ENCODE results near the gene ATOH8. TPM values are rescaled to one million over a fixed set of nuclear protein-coding genes. Genes with fewer than 3 reads are reported as not detected.

Gene ATOH8
- total and polyA plus RNA-seq, 2 donors from 2014 or later, result 11.2 to 18.6 TPM

GRCh38 chr2:85807756-85808155 lies 54.0 kb downstream of the ATOH8 start:
- Histone ChIP-seq H3K4me1 (ENCODE audit: control insufficient read depth in 2 of 3, insufficient read depth in 2 of 3, low read depth in 1 of 3, low read length in 3 of 3) (no peaks in the 10 kb centered on the region), H3K9me3 (ENCODE audit: control insufficient read depth in 2 of 3, insufficient read depth in 1 of 3, low read length in 3 of 3) (no peaks in the 10 kb centered on the region), H3K27ac (ENCODE audit: low read depth in 2 of 2, low read length in 2 of 2) (no peak overlapping the region), H3K27me3 (ENCODE audit: control insufficient read depth, insufficient read depth, low read length) (no peaks in the 10 kb centered on the region), H3K9ac (ENCODE audit: low read length in 3 of 3) (no peak overlapping the region), H3K4me3 (ENCODE audit: low read length in 3 of 3) (no peak overlapping the region), H3K36me3 (ENCODE audit: control insufficient read depth in 2 of 3, insufficient read depth in 3 of 3, low read length in 3 of 3) (no peaks in the 10 kb centered on the region)
- DNase-seq, result peak in 1 of 5 donors; percentile 44
- no peak for FAIRE-seq
- no peak for TF ChIP-seq CTCF (IDR thresholded peaks at IDR 0.05; ENCODE audit: borderline replicate concordance, extremely low read depth, insufficient read depth)
- intact Hi-C loops (cut with DNase I), result no loop called here

GRCh38 chr2:85810371-85811179 lies 56.8 kb downstream of the ATOH8 start:
- Histone ChIP-seq H3K9ac (ENCODE audit: low read length in 3 of 3) (no peak overlapping the region), H3K9me3 (ENCODE audit: control insufficient read depth in 2 of 3, insufficient read depth in 1 of 3, low read length in 3 of 3) (no peaks in the 10 kb centered on the region), H3K4me3 (ENCODE audit: low read length in 3 of 3) (no peak overlapping the region), H3K36me3 (ENCODE audit: control insufficient read depth in 2 of 3, insufficient read depth in 3 of 3, low read length in 3 of 3) (no peaks in the 10 kb centered on the region), H3K27me3 (ENCODE audit: control insufficient read depth, insufficient read depth, low read length) (no peaks in the 10 kb centered on the region), H3K4me1 (ENCODE audit: control insufficient read depth in 2 of 3, insufficient read depth in 2 of 3, low read depth in 1 of 3, low read length in 3 of 3) (peaks cover 0 to 4% (median 3%) of the 10 kb centered on the region in 3 donors), H3K27ac (ENCODE audit: low read depth in 2 of 2, low read length in 2 of 2) (no peak overlapping the region)
- DNase-seq, result peak in 4 of 5 donors; percentile 52 to 77 (median 66)
- intact Hi-C loops (cut with DNase I), result loop anchor here (5.0 to 10.0 kb wide), 2 partner anchors 83 to 176 kb away; no protein-coding TSS in a partner anchor
- TF ChIP-seq CTCF (IDR thresholded peaks at IDR 0.05; ENCODE audit: borderline replicate concordance, extremely low read depth, insufficient read depth), result no peak
- FAIRE-seq, result no peak

GRCh38 chr2:85811180-85812093 lies 57.6 kb downstream of the ATOH8 start:
- no peak overlapping the region for H3K9ac ChIP-seq (ENCODE audit: low read length in 3 of 3)
- FAIRE-seq (no peak), DNase-seq (peak in 3 of 5 donors; percentile 44 to 80 (median 79))
- no peaks in the 10 kb centered on the region for H3K27me3 ChIP-seq (ENCODE audit: control insufficient read depth, insufficient read depth, low read length)
- H3K27ac ChIP-seq (ENCODE audit: low read depth in 2 of 2, low read length in 2 of 2), result no peak overlapping the region
- H3K36me3 ChIP-seq (ENCODE audit: control insufficient read depth in 2 of 3, insufficient read depth in 3 of 3, low read length in 3 of 3), result no peaks in the 10 kb centered on the region
- no peak for TF ChIP-seq CTCF (IDR thresholded peaks at IDR 0.05; ENCODE audit: borderline replicate concordance, extremely low read depth, insufficient read depth)
- no peaks in the 10 kb centered on the region for H3K9me3 ChIP-seq (ENCODE audit: control insufficient read depth in 2 of 3, insufficient read depth in 1 of 3, low read length in 3 of 3)
- peaks cover 0 to 4% (median 3%) of the 10 kb centered on the region in 3 donors for H3K4me1 ChIP-seq (ENCODE audit: control insufficient read depth in 2 of 3, insufficient read depth in 2 of 3, low read depth in 1 of 3, low read length in 3 of 3)
- no peak overlapping the region for H3K4me3 ChIP-seq (ENCODE audit: low read length in 3 of 3)
- intact Hi-C loops (cut with DNase I), result loop anchor here (5.0 to 10.0 kb wide), 2 partner anchors 84 to 177 kb away; no protein-coding TSS in a partner anchor
